Stimulated activated CD8-positive, alpha-beta memory T cell treated with anti-CD3 and anti-CD28 coated beads, Interleukin-15, amount 100 ng/mL, for 1 hour (primary cell): ENCODE data around the gene AP1S3.

Source experiments
- DNase-seq: peaks from one replicate; pipeline ENCODE4 v3.0.0-alpha.2; 2020; ENCODE audit warnings: low read depth

Gene AP1S3

GRCh38 chr2:223759569-223760430 is 77.6 kb downstream of the AP1S3 start:
- no peak for DNase-seq

- no peak for DNase-seq
Observed at GRCh38 chr2:223758131-223758840, 79.1 kb downstream of the AP1S3 start.

- no peak for DNase-seq
Observed at GRCh38 chr2:223753940-223754339, 83.4 kb downstream of the AP1S3 start.

- DNase-seq: no peak
Observed at GRCh38 chr2:223751012-223751411, 86.4 kb downstream of the AP1S3 start.

- no peak for DNase-seq
Observed at GRCh38 chr2:223747392-223748042, 89.9 kb downstream of the AP1S3 start.

- no peak for DNase-seq
Observed at GRCh38 chr2:223746611-223747010, 90.8 kb downstream of the AP1S3 start.

- no peak for DNase-seq
Observed at GRCh38 chr2:223744580-223744979, 92.8 kb downstream of the AP1S3 start.

- no peak for DNase-seq
Observed at GRCh38 chr2:223740679-223741078, 96.7 kb downstream of the AP1S3 start.

- DNase-seq: no peak
Observed at GRCh38 chr2:223737207-223737606, 100.2 kb downstream of the AP1S3 start.

GRCh38 chr2:223736488-223736887 is 100.9 kb downstream of the AP1S3 start:
- no peak for DNase-seq

- no peak for DNase-seq
Observed at GRCh38 chr2:223735659-223736244, 101.6 kb downstream of the AP1S3 start.

- DNase-seq: no peak
Observed at GRCh38 chr2:223735035-223735640, 102.2 kb downstream of the AP1S3 start.

- no peak for DNase-seq
Observed at GRCh38 chr2:223734346-223734745, 103.0 kb downstream of the AP1S3 start.

GRCh38 chr2:223732346-223732745 is 105.0 kb downstream of the AP1S3 start:
- DNase-seq: no peak

- DNase-seq: no peak
Observed at GRCh38 chr2:223731503-223731902, 105.9 kb downstream of the AP1S3 start.

GRCh38 chr2:223729781-223730180 is 107.6 kb downstream of the AP1S3 start:
- no peak for DNase-seq

- DNase-seq: peak; percentile 4
Observed at GRCh38 chr2:223727562-223727961, 109.8 kb downstream of the AP1S3 start.

- DNase-seq: no peak
Observed at GRCh38 chr2:223725986-223726970, 111.1 kb downstream of the AP1S3 start.

GRCh38 chr2:223725494-223725893 is 111.9 kb downstream of the AP1S3 start:
- no peak for DNase-seq

- no peak for DNase-seq
Observed at GRCh38 chr2:223724861-223725260, 112.5 kb downstream of the AP1S3 start.

- no peak for DNase-seq
Observed at GRCh38 chr2:223723954-223724411, 113.4 kb downstream of the AP1S3 start.
